HG02763 (cell line): ENCODE measurements around the gene MTX2.
"Not testable (repeated sequence)": the region's sequence is repeated elsewhere in the genome, so short reads cannot be mapped to it uniquely, and the experiment has no call there.

Experiments
- ATAC-seq: cut with Tn5 transposase; IDR thresholded peaks from one replicate; pipeline ENCODE4 v1.9.1; 2021; ENCODE audit warnings: mild to moderate bottlenecking, moderate library complexity; ENCODE audit not compliant: unreplicated experiment

The MTX2 gene

GRCh38 chr2:176370467-176371171, 101.4 kb downstream of the MTX2 start:
- no peak for ATAC-seq

DNA sequence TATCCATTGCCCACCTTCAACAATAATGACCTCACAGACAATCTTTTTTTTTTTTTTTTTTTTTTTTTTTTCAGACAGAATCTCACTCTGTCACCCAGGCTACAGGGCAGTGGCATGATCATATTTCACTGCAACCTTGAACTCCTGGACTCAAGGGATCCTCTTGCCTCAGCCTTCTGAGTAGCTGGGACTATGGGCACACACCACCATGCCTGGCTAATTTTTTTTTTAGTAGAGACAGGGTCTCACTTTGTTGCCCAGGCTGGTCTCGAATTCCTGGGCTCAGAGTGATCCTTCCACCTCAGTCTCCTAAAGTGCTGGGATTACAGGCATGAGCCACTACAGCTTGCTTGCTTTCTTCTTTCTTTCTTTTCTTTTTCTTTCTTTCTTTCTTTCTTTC, 103.9 kb downstream of the MTX2 start:
- not testable (repeated sequence) for ATAC-seq

DNA sequence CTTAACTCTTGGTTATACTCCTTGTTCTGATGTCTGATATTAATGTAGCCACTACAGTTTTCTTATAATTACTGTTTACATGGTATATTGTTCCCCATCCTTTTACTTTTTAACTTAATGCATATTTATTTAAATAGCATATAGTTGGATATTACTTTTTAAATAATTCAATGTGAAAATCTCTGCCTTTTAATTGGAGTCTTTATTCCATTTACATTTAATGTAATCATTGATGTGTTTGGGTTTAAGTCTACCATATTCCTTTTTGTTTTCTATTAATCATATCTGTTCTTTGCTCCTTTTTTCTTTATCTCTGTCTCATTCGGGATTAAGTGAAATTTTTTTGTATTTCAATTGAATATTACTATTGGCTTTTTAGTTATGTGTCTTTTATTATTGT, 109.1 kb downstream of the MTX2 start:
- ATAC-seq = no peak

DNA sequence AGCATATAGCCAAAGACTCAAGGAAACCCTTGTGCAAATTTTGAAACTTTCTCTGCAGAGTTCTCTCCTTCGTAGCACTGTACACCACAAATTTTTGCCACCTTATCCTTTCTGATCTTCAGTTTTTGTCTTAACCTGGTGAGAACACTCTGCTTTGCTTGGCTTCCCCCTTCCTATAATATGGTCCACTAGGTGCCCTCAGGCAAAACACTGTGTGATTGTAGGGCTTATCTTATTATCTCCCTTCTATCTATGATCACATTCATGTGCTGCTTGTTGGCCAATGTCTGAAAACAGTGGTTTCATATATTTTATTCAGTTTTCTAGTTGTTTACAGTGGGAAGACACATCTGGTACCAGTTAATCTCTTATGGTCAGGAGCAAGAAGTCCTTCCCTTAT, 111.1 kb downstream of the MTX2 start:
- no peak for ATAC-seq

DNA sequence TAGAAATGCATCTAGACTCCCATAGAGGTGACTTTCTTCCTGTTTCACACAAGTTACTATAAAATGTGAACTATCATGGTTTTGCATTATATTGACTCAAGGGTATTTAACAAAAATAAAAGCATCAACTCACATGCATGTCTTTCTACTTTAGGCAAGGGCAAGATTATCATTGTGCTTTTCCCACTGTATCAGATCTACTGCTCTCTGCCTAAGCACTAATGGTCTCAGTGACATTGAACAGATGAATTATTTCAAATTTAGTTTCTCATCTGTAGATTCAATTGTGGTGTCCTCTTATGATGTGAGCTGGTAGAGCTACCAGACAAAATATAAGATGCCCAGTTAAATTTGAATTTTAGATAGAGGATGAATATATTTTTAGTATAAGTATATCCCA, 113.9 kb downstream of the MTX2 start:
- ATAC-seq = no peak

DNA sequence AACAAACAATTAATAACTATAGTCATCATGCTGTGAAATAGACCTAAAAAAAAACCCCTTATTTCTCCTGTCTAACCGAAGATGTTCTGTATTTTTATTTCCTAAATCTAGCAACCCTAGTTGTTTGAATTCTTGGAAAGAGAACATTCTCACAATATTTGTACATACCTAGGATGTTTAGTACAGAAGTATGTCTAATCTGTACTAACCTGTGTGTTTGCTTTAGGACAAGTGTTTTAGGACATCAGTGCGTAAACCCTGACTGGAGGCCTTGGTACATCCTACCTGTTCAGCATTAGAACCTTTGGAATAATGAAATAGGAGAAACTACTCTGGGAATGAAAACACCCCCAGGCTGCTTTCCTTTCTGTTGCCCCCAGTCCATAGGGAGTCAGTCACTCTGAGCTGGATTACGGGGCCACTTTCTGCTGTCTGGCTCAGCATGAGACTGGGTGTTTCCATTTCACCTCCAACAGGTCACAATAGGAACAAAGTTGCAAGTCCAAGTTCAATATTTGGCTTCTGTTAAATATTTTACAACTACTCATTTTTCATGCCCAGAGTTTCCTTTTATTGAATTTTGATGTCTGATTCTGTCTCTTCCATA, 114.7 kb downstream of the MTX2 start:
- ATAC-seq = no peak

DNA sequence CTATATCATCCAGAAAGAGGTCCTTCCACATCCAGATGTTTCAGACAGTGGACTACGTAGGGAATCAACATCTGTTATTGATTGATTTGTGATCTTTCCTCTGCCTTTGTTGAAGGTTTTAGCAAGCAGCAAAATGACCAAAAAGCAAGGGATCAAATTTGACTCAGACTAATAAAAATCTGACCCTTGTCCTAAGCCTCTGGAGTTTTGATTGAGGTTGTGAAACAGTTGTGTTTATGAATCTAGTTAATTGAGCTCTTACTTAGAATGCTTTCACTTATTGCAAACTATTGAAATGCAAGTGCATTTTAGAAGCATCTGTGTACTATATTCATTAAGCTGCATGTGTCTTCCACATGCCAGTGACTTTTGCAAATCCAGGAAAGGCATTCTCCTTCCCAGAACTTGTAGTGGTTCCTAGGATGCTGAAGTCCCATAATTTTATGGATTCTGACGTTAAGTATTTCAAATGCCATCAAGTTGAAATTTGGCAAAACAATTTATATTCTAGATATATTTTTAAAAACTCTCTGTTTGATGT, 116.0 kb downstream of the MTX2 start:
- no peak for ATAC-seq

- no peak for ATAC-seq
These were observed 116.6 kb downstream of the MTX2 start for GRCh38 chr2:176385838-176386237.
